RWPE1 (cell line): Measurements from ENCODE around the gene CALML5.
A peak's percentile ranks its signal among the peaks of the same experiment; 100 is the strongest.

Source experiments
- CTCF ChIA-PET: fragments of 350-600 bp; sonication (Branson Sonifier 250); formaldehyde crosslinking; extraction: SDS; loops from one replicate; lab custom pipeline; 2021; lab: Yijun Ruan, JAX
- POLR2A ChIA-PET: fragments of 400-600 bp; formaldehyde crosslinking; extraction: SDS; loops from one replicate; lab custom pipeline; 2020; ENCODE audit warnings: antibody characterized with exemption; ENCODE audit not compliant: low non-redundant PET; lab: Yijun Ruan, JAX
- DNase-seq: peaks from one replicate; pipeline ENCODE4 v3.0.0; 2012; ENCODE audit warnings: low spot score
- H3K27ac ChIP-seq: fragments of 450-650 bp; 2 replicates; pipeline ENCODE4 v1.5.1; 2017
- TF ChIP-seq, protein P1 (sequence below): fragments of 450-650 bp; conservative IDR thresholded peaks from 2 replicates; pipeline ENCODE4 v1.5.1; 2017; ENCODE audit warnings: low read depth, mild to moderate bottlenecking

The CALML5 gene, protein sequence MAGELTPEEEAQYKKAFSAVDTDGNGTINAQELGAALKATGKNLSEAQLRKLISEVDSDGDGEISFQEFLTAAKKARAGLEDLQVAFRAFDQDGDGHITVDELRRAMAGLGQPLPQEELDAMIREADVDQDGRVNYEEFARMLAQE

DNA sequence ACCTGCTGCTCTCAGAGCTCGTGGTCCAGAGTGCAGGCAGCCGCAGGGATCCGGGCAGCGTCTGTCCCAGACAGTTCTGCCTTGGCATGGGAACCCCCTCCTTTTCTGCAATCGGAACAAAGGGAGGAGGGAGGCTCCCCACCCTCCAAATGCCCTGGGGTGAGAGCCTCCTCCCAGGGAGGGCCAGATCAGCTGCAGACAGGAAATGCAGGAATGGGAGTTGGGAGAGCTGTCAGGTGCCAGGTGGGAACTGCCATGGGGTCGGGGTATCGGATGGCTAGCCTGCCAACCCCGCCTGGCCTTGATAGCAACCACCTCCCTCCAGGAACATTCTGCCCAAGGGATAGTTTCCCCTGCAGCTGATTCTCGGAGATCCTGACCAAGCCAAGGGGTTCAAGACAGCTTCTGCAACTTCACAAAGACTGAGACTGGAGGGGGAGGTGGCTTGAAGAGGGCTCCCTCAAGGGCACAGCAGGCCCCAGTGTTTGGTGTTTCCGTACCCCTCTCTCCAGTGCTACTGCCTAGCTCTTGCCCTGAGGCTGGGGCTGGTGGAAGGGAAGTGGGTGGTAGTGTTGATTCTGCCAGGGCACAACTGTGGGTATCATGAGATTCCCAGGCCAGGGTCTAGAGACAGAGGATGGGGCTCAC is at the start of gene CALML5:
Gene CALML5, minus strand, starts transcription at position 78 of the 648 bp plus-strand sequence. CDS start 132 bp downstream, outside the sequence.
- POLR2A ChIA-PET = no interaction called here
- CTCF ChIA-PET = interaction anchor here (1.1 to 1.7 kb wide), 3 partner anchors 11 to 123 kb away, joined by 3 to 7 read pairs (median 3); no protein-coding TSS in a partner anchor
- no peak within 1 kb of the TSS; the same call in 1 of the 2 replicates for H3K27ac ChIP-seq
- TF ChIP-seq, protein P1, sequence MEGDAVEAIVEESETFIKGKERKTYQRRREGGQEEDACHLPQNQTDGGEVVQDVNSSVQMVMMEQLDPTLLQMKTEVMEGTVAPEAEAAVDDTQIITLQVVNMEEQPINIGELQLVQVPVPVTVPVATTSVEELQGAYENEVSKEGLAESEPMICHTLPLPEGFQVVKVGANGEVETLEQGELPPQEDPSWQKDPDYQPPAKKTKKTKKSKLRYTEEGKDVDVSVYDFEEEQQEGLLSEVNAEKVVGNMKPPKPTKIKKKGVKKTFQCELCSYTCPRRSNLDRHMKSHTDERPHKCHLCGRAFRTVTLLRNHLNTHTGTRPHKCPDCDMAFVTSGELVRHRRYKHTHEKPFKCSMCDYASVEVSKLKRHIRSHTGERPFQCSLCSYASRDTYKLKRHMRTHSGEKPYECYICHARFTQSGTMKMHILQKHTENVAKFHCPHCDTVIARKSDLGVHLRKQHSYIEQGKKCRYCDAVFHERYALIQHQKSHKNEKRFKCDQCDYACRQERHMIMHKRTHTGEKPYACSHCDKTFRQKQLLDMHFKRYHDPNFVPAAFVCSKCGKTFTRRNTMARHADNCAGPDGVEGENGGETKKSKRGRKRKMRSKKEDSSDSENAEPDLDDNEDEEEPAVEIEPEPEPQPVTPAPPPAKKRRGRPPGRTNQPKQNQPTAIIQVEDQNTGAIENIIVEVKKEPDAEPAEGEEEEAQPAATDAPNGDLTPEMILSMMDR = no peak
- no peak for DNase-seq

DNA sequence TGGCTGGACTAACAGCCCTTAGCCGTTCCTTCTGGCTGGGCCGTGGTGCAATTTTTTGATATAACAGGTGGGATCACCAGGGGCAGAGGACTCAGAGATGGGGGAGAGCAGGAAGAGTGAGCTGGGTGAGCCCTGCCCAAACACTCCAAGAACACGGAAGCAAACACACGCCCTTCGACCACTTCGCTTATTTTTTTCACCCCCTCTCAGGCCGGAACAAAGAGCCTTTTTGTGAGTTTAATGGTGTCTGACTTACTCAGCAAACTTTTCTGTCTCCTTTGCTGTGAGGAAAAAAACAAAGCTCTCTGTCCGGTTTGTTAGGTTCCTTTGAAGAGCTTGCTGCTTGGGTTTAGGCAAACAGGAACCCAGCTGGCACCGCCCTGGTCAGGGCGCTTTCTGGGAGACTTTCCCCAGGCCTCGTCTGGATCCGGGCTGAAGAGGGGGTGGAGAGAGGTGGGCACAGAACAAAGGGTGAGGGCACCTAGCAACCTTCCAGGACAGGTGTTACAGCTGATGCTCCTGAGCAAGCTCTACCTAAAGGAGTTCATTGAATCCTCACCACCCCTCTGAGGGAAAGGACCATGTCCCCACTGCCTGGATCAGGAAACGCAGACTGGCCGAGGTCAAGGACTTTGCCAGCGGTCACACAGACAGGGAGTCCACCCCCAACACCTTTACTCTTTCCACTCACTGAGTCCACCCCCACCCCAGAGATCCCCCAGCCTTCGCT is 48.7 kb upstream of the CALML5 start:
- DNase-seq = no peak
- ChIA-PET CTCF (interaction anchor here (0.5 to 1.0 kb wide), 2 partner anchors 49 to 82 kb away, joined by 3 read pairs; no protein-coding TSS in a partner anchor), POLR2A (interaction anchor here (1.3 to 2.1 kb wide), 2 partner anchors 23 to 102 kb away, joined by 5 to 8 read pairs; partner anchors contain the start of gene CALML3)
- TF ChIP-seq, protein P1 = no peak
- peak overlapping the region; percentile 96 for H3K27ac ChIP-seq

DNA sequence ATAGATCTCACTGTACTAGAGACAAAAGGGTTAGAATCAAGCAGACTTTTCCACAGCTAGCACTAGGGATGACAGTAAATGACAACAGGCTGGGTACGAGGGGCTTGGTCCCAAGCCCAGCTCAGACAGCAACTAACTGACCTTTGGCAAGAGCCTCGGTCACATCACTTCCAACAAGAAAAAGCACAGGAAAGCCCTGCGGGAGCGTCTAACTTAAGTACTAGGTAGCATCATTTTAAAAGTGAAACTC is 48.2 kb upstream of the CALML5 start:
- DNase-seq = no peak
- TF ChIP-seq, protein P1 = no peak
- peak overlapping the region; percentile 96 for H3K27ac ChIP-seq
- ChIA-PET CTCF (interaction anchor here (1.0 kb wide), 1 partner anchor 82 kb away, joined by 3 read pairs; no protein-coding TSS in a partner anchor), POLR2A (interaction anchor here (1.3 to 2.1 kb wide), 2 partner anchors 22 to 101 kb away, joined by 5 to 8 read pairs; partner anchors contain the start of gene CALML3)

DNA sequence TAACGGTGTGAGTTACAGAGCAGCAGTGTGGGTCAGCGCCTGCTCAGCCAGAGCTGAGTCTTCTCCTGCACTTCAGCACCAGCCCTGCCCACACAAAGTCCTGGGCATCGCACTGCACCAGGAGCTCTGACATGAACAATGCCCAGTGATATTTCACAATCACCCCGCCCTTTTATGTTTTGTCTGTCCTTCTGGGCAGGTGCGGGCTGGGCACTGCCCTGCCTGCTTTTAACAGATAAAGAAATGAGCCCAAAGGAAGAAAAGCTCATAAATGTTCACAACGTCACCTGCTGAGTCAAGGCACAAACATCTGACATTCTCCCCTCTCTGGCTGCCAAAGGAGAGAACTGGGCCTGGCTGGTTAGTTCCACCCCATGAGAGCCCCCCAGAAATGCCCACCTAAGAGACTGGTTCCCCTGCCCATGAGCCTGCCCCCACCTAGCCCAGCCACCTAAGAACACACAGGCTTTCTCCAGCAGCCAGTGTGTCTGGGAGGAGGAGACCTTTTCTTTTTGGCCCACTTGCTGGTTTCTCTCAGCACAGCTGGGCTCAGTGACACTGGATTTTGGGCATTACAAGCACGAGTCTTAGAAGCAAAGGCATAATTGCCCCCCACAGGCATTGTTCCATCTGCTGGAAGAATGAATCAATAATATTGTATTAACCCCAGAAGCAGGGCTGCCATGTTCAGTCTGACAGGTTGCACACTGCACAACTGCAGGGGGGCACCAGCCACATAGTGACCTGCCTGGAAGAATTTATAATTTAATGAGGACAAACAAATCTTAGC is 47.7 kb upstream of the CALML5 start:
- TF ChIP-seq, protein P1 = no peak
- ChIA-PET CTCF (interaction anchor here (1.0 kb wide), 1 partner anchor 83 kb away, joined by 3 read pairs; no protein-coding TSS in a partner anchor), POLR2A (interaction anchor here (0.8 to 2.1 kb wide), 2 partner anchors 19 to 22 kb away, joined by 3 to 8 read pairs; partner anchors contain the start of gene CALML3)
- peak overlapping the region; percentile 96 for H3K27ac ChIP-seq
- peak; percentile 88 for DNase-seq

DNA sequence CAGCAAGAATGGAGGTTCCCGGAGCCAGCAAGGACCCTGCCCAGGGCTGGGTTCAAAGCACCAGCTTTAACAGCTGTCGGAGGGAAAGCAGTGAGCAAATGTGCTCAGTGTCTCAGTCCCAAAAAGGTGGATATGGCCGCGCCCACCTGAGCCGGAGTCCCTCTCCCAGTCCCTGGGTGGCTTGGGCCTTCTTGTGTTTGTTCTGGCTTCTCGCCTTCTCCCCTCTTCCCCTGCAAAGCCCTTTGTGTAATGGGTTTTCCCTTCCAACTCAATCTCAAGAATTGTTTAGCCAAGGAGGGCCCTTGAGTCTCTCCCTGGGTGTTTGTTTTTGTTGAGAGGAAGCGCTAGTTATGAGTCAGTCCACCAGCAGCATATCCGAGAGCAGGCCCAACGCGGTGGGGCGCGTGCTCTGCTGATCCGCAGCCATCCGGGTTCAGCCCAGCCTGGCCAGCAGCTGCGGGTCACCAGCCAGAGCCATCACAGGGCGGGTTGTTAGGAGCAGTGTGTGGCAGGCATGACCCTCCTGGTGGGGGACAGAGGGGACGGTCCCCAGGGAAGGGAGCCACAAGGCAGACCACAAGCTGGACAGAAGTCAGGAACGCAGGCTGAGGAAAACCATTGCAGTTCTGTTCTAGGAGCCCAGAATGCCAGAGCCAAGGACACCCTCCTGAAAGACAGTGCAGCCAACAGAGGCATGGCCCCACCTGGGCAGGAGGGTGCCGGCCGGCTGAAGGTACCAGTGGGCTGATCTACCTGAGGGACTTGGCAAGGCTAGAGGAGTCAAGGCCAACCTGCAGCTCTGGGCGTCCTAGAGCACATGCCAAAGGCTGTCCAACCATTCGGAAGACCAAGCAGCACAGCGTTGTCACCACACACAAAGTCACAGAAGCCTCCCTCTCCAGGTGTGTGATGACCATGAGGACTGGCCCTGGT is 46.7 kb upstream of the CALML5 start:
- H3K27ac ChIP-seq = peak overlapping the region; percentile 96
- POLR2A ChIA-PET = interaction anchor here (0.8 to 2.1 kb wide), 2 partner anchors 18 to 21 kb away, joined by 3 to 8 read pairs; partner anchors contain the start of gene CALML3

More for the DNA sequence above, 46.7 kb upstream of the CALML5 start:
- no peak for DNase-seq
- TF ChIP-seq, protein P1 = no peak
- CTCF ChIA-PET = no interaction called here
